Pancreas (tissue), 10 donors: ENCODE results near the gene TRIM16. TPM values are rescaled to one million over a fixed set of nuclear protein-coding genes. Genes with fewer than 3 reads are reported as not detected.
"Not testable (repeated sequence)": the region's sequence is repeated elsewhere in the genome, so short reads cannot be mapped to it uniquely, and the experiment has no call there.

Experiments used
- ATAC-seq, 4 donors: fragments of 200-7000 bp; cut with Tn5 transposase; one replicate each; pipeline versions ENCODE4 v1.8.0 to v1.9.1; 2020; ENCODE audit warnings: mild to moderate bottlenecking in 4 of 4, moderate library complexity in 4 of 4
- DNase-seq, 6 donors: peaks; one replicate each; pipeline ENCODE4 v3.0.0-alpha.2; 2020
- FAIRE-seq: peaks from 2 replicates; lab custom pipeline; 2012; peaks lifted over from hg19 to GRCh38; lab: Jason Lieb, UNC
- H3K27ac ChIP-seq, 4 donors: fragments of 200-600 bp; sonication (generic); 1 replicate in 3 of 4; 2 replicates in 1 of 4; pipeline versions ENCODE4 v1.5.0 to v1.8.0; 2020
- H3K27me3 ChIP-seq, 4 donors: fragments of 200-600 bp; one replicate each; pipeline ENCODE4 v1.8.0; 2021
- H3K36me3 ChIP-seq, 3 donors: fragments of 200-600 bp; sonication (generic) in 1 of 3; one replicate each; pipeline versions ENCODE4 v1.5.0 to v1.8.0; 2020 to 2021
- H3K4me1 ChIP-seq, 3 donors: fragments of 200-600 bp; one replicate each; pipeline ENCODE4 v1.8.0; 2021
- H3K4me3 ChIP-seq, 4 donors: fragments of 200-600 bp; sonication (generic) in 2 of 4; one replicate each; pipeline versions ENCODE4 v1.5.0 to v1.8.0; 2020 to 2021
- H3K9me3 ChIP-seq, 4 donors: fragments of 200-600 bp; one replicate each; pipeline ENCODE4 v1.8.0; 2021
- WGBS, 2 donors: extraction: QIAGEN DNeasy Blood & Tissue Kit; methylation state at CpG; one replicate each; pipeline ENCODE4 v1.1.7; 2013; 5-methylcytosine and 5-hydroxymethylcytosine counted together
- intact Hi-C, 3 donors: fragments of 100-400 bp; cut with DNase I; formaldehyde crosslinking; loops; one replicate each; pipeline versions ENCODE4 v1.11.1 to v1.14.2; 2022
- polyA plus RNA-seq, 2 donors: library from polyadenylated mRNA; stranded (reverse); fragments of 200-250 nt; gene quantifications; one replicate each; pipeline ENCODE4 v1.2.3, GENCODE V29; 2013
- total RNA-seq, 6 donors: library from RNA; stranded (reverse); fragmentation: NEBNext Ultra II Directional in 4 of 6; extraction: Animal tissue kit (Norgen Biotek cat#: 25700) in 4 of 6; gene quantifications; one replicate each; pipeline versions ENCODE4 v1.2.1 to v1.2.4, GENCODE V29; 2021 to 2023
- donor health status: healthy with polysubstance abuse.
- donor health status: DM: no; HTN: no; CAD: no; lungs with moderate emphysema.
- donor health status: DM: no; HTN: no; CAD: no.
- donor health status: control.
- donor health status: control.
- donor health status: Bipolar disorder and iron deficiency.
- donor health status: DM: yes; HTN: yes; CAD: no.
- donor health status: DM: no; HTN: no; CAD: no.
- donor health status: DM: no; HTN: no; CAD: no.
- donor health status: DM: yes; HTN: yes; CAD: no.

Gene TRIM16
- total and polyA plus RNA-seq, 8 donors = 3.1 to 10.2 (median 5.9) TPM

DNA sequence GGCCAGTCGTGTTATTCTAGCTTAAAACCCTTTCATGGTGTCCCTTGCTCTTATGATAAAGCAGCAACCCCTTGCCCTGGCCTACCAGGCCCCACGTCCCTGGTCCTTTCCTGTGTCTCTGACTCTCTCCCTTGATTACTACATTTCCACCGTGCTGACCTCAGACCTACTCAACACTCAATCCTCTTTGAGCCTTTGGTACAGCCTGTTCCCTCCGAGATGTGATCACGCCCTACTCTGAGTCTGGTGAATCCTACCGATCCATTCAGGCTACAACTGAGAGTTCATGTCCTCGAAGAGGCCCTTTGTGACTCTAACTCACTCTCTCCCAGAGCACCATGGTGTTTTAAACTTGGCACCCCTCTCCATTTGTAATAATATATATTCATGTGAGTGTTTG lies 54.1 kb downstream of the TRIM16 start:
- WGBS, 2 donors = 85 to 91% methylated on average over 7 of the region's 7 CpGs
- H3K27me3 ChIP-seq, H3K27ac ChIP-seq, ATAC-seq, H3K4me1 ChIP-seq, H3K9me3 ChIP-seq, DNase-seq, H3K36me3 ChIP-seq, FAIRE-seq, intact Hi-C loops, H3K4me3 ChIP-seq: not testable (repeated sequence)

GRCh38 chr17:15623661-15624209 lies 60.4 kb downstream of the TRIM16 start:
- H3K27me3 ChIP-seq, FAIRE-seq, H3K27ac ChIP-seq, DNase-seq, H3K4me3 ChIP-seq, ATAC-seq, H3K36me3 ChIP-seq, H3K9me3 ChIP-seq, intact Hi-C loops, H3K4me1 ChIP-seq: not testable (repeated sequence)
- WGBS, 2 donors = 83 to 84% methylated on average over 3 of the region's 3 CpGs

- FAIRE-seq, H3K9me3 ChIP-seq, H3K4me1 ChIP-seq, H3K27me3 ChIP-seq, H3K36me3 ChIP-seq, H3K27ac ChIP-seq, ATAC-seq, intact Hi-C loops, DNase-seq, H3K4me3 ChIP-seq: not testable (repeated sequence)
- 81 to 92% methylated on average over 3 of the region's 4 CpGs for WGBS, 2 donors
Measured at GRCh38 chr17:15623255-15623654, 60.9 kb downstream of the TRIM16 start.

- H3K4me3 ChIP-seq, H3K27me3 ChIP-seq, H3K9me3 ChIP-seq, ATAC-seq, DNase-seq, H3K36me3 ChIP-seq, H3K27ac ChIP-seq, H3K4me1 ChIP-seq, intact Hi-C loops, FAIRE-seq: not testable (repeated sequence)
- 77 to 79% methylated on average over 5 of the region's 8 CpGs for WGBS, 2 donors
Measured at GRCh38 chr17:15622124-15622523, 62.0 kb downstream of the TRIM16 start.

DNA sequence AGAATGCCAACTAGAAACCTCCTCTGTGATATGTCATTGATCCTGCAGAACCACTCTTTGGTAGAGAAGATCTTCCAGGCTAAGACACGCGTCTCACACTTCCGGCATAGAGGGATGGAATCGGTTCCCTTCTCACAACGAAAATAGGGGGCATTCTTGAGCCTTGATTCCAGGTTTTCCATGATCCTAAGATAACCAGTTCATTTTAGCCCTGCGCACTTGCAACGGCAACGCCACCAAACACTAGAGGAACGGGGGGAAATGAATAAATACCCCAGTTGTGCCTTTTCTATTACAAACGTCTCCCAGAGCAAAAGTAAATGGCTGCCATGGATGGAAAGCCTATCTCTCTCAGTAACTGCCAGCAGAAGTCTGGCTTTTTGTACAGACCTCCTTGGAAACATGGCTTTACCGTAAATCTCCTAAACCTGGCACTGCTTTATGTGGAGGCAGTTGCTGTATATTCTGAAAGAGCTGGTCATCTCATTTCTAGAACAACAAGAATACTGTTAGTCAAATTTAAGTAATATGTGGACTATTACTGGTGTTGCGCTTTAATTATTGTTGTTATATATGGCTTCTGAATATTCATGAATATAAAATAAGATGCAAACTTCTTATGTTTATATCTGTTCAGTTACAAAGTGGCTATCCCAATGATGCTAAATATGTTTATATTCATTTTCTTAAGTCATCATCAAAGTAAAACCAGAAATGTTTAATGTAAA lies 64.6 kb downstream of the TRIM16 start, which contains the start of gene FBXW10B:
TSS of gene FBXW10B (minus strand) at position 374 of the 728 bp plus-strand sequence. CDS start at position 182, 192 bp downstream.
- H3K36me3 ChIP-seq, H3K27me3 ChIP-seq, DNase-seq, H3K9me3 ChIP-seq, H3K4me3 ChIP-seq, intact Hi-C loops, H3K4me1 ChIP-seq, H3K27ac ChIP-seq: not testable (repeated sequence)
- FAIRE-seq (peak; percentile 63), ATAC-seq (peak; percentile 53 to 86 (median 80))
- 46 to 49% methylated on average over 11 of the region's 12 CpGs for WGBS, 2 donors

GRCh38 chr17:15616828-15617227 lies 67.3 kb downstream of the TRIM16 start:
- DNase-seq, intact Hi-C loops: not testable (repeated sequence)

DNA sequence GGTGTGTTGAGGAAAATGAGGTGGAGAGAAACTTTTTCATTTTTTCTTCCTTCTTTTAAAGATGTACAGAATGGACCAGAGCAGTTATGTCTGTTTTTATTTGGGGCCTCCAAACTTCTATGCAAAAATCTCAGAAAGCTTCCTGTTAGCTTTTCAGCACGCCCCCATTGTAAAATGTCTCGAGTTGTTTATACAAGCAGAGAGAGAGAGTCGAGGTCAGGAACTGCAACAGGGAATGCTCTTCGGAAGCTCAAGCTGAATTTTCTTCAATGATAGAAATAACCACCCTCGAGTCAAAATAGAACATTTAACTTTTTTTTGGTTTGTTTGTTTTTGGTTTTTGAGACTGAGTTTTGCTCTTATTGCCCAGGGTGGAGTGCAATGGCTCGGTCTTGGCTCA lies 68.3 kb downstream of the TRIM16 start:
- H3K27me3 ChIP-seq, H3K4me3 ChIP-seq, H3K4me1 ChIP-seq, DNase-seq, H3K36me3 ChIP-seq, H3K9me3 ChIP-seq, ATAC-seq, intact Hi-C loops, H3K27ac ChIP-seq, FAIRE-seq: not testable (repeated sequence)
- WGBS, 2 donors = 72 to 76% methylated on average over 6 of the region's 6 CpGs

More at GRCh38 chr17:15616828-15617227, 67.3 kb downstream of the TRIM16 start:
- ATAC-seq, H3K27ac ChIP-seq, FAIRE-seq, H3K9me3 ChIP-seq, H3K4me3 ChIP-seq, H3K27me3 ChIP-seq, H3K36me3 ChIP-seq, H3K4me1 ChIP-seq: not testable (repeated sequence)
- 32 to 33% methylated on average over 4 of the region's 4 CpGs for WGBS, 2 donors

- FAIRE-seq, ATAC-seq, intact Hi-C loops, H3K4me3 ChIP-seq, H3K4me1 ChIP-seq, H3K36me3 ChIP-seq, H3K27me3 ChIP-seq, H3K9me3 ChIP-seq, DNase-seq, H3K27ac ChIP-seq: not testable (repeated sequence)
- 95 to 100% methylated on average over 1 of the region's 1 CpG for WGBS, 2 donors
Measured at GRCh38 chr17:15613111-15613510, 71.0 kb downstream of the TRIM16 start.

DNA sequence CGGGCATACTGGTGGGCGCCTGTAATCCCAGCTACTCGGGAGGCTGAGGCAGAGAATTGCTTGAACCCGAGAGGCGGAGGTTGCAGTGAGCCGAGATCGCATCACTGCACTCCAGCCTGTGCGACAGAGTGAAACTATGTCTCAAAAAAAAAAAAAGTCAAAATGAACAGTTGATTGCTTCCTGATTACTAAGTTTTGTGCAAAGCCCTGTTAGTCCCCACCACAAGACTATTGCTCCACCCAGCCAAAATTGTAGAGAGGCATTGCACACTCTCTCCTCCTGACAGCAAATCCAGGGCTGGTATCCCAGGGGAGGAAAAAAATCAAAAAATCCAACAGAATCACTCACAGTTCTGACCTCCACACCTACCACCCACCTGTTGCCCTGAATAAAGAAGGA lies 91.2 kb downstream of the TRIM16 start:
- FAIRE-seq, H3K27me3 ChIP-seq, intact Hi-C loops, H3K27ac ChIP-seq, H3K4me1 ChIP-seq, H3K36me3 ChIP-seq, ATAC-seq, H3K4me3 ChIP-seq, DNase-seq, H3K9me3 ChIP-seq: not testable (repeated sequence)
- 83 to 100% methylated on average over 1 to 8 of the region's 8 CpGs for WGBS, 2 donors

GRCh38 chr17:15591986-15592385 lies 92.1 kb downstream of the TRIM16 start:
- H3K27me3 ChIP-seq, H3K36me3 ChIP-seq, H3K27ac ChIP-seq, H3K9me3 ChIP-seq, FAIRE-seq, DNase-seq, intact Hi-C loops, H3K4me1 ChIP-seq, H3K4me3 ChIP-seq, ATAC-seq: not testable (repeated sequence)
- 76 to 83% methylated on average over 5 of the region's 5 CpGs for WGBS, 2 donors

- 85 to 95% methylated on average over 1 of the region's 1 CpG for WGBS, 2 donors
- H3K27ac ChIP-seq, ATAC-seq, H3K4me3 ChIP-seq, H3K9me3 ChIP-seq, intact Hi-C loops, FAIRE-seq, DNase-seq, H3K27me3 ChIP-seq, H3K4me1 ChIP-seq, H3K36me3 ChIP-seq: not testable (repeated sequence)
Measured at GRCh38 chr17:15590844-15591243, 93.3 kb downstream of the TRIM16 start.
